ENCODE data around the gene APRT.

APRT gene

GRCh38 chr16:88821168-88821850 lies 9.6 kb upstream of the APRT start:
- no peak for ATAC-seq

- ATAC-seq = no peak
Observed at GRCh38 chr16:88820385-88821025, 8.8 kb upstream of the APRT start.

GRCh38 chr16:88819126-88819525 lies 7.4 kb upstream of the APRT start:
- no peak for ATAC-seq

- ATAC-seq = no peak
Observed at GRCh38 chr16:88818575-88818874, 6.8 kb upstream of the APRT start.

GRCh38 chr16:88817785-88818574 lies 6.3 kb upstream of the APRT start:
- no peak for ATAC-seq

- no peak for ATAC-seq
Observed at GRCh38 chr16:88816736-88817535, 5.2 kb upstream of the APRT start.

GRCh38 chr16:88815901-88816589 lies 4.3 kb upstream of the APRT start:
- no peak for ATAC-seq

GRCh38 chr16:88815227-88815626 lies 3.5 kb upstream of the APRT start:
- ATAC-seq = no peak

- no peak for ATAC-seq
Observed at GRCh38 chr16:88814144-88814502, 2.4 kb upstream of the APRT start.

GRCh38 chr16:88813269-88814143 lies 1.8 kb upstream of the APRT start:
- ATAC-seq = no peak

GRCh38 chr16:88812513-88813268 lies 963 bp upstream of the APRT start:
- no peak for ATAC-seq

GRCh38 chr16:88810912-88811768 lies 588 bp downstream of the APRT start:
- ATAC-seq = peak; percentile 52 to 64

- peak in 1 of 2 donors; percentile 11 for ATAC-seq
Observed at GRCh38 chr16:88810166-88810911, 1.4 kb downstream of the APRT start.

- ATAC-seq = no peak
Observed at GRCh38 chr16:88809676-88810165, 2.0 kb downstream of the APRT start.

- ATAC-seq = no peak
Observed at GRCh38 chr16:88809068-88809675, 2.6 kb downstream of the APRT start.

- ATAC-seq = no peak
Observed at GRCh38 chr16:88807626-88808453, 3.9 kb downstream of the APRT start.

GRCh38 chr16:88807142-88807625 lies 4.5 kb downstream of the APRT start:
- no peak for ATAC-seq
